Tibial nerve (tissue), 4 donors: Measurements from ENCODE around the gene DDX39B. TPM values are rescaled to one million over a fixed set of nuclear protein-coding genes. Genes with fewer than 3 reads are reported as not detected.
A peak's percentile ranks its signal among the peaks of the same experiment; 100 is the strongest.
"Not testable (repeated sequence)": the region's sequence is repeated elsewhere in the genome, so short reads cannot be mapped to it uniquely, and the experiment has no call there.

Experiments
- DNase-seq, 2 donors: peaks; one replicate each; pipeline ENCODE4 v3.0.0-alpha.2; 2019; ENCODE audit warnings: low spot score in 2 of 2
- H3K27ac ChIP-seq, 4 donors: fragments of 200-600 bp; sonication (generic) in 3 of 4; one replicate each; pipeline ENCODE4 v1.5.1; 2017 to 2019; ENCODE audit warnings: mild to moderate bottlenecking in 1 of 4
- H3K27me3 ChIP-seq, 2 donors: fragments of 200-600 bp; sonication (generic) in 1 of 2; one replicate each; pipeline versions ENCODE4 v1.5.1 to v1.6.0; 2017 to 2019
- H3K36me3 ChIP-seq, 3 donors: fragments of 200-600 bp; sonication (generic); one replicate each; pipeline ENCODE4 v1.5.1; 2018 to 2019
- H3K4me1 ChIP-seq, 4 donors: fragments of 200-600 bp; sonication (generic) in 3 of 4; one replicate each; pipeline ENCODE4 v1.5.1; 2017 to 2019
- H3K4me3 ChIP-seq, 4 donors: fragments of 200-600 bp; sonication (generic) in 3 of 4; one replicate each; pipeline ENCODE4 v1.5.1; 2017 to 2019; ENCODE audit warnings: mild to moderate bottlenecking in 1 of 4, moderate library complexity in 1 of 4
- H3K9me3 ChIP-seq, 4 donors: fragments of 200-600 bp; sonication (generic) in 3 of 4; one replicate each; pipeline ENCODE4 v1.5.1; 2017 to 2019
- CTCF ChIP-seq, 5 experiments: fragments of 200-600 bp in 3 of 5; fragments of 450-650 bp in 2 of 5; sonication (generic) in 3 of 5; IDR thresholded peaks; one replicate each; pipeline ENCODE4 v1.5.1; 2016 to 2019; ENCODE audit warnings: antibody characterized with exemption in 5 of 5, mild to moderate bottlenecking in 3 of 5, moderate library complexity in 2 of 5
- EP300 ChIP-seq, 2 donors: sonication (generic); formaldehyde crosslinking; IDR thresholded peaks; one replicate each; pipeline ENCODE4 v1.6.1; 2017; ENCODE audit warnings: antibody characterized with exemption in 2 of 2, mild to moderate bottlenecking in 1 of 2
- POLR2A ChIP-seq, 2 donors: fragments of 450-650 bp; IDR thresholded peaks; one replicate each; pipeline ENCODE4 v1.6.1; 2017; ENCODE audit warnings: antibody characterized with exemption in 2 of 2, mild to moderate bottlenecking in 2 of 2, moderate library complexity in 2 of 2
- WGBS, 2 donors: methylation state at CpG; one replicate each; pipeline ENCODE4 v1.1.5; 2018; 5-methylcytosine and 5-hydroxymethylcytosine counted together
- total RNA-seq, 4 donors: library from RNA; depleted of rRNA; stranded (reverse); fragments of >200 nt; gene quantifications; one replicate each; pipeline ENCODE4 v1.1.0, GENCODE V29; 2016

Gene DDX39B
- total RNA-seq, result 100 to 1,000 TPM; 306 to 436 (median 358) TPM

- peak; percentile 89 to 91 for DNase-seq
- H3K9me3 ChIP-seq, result no peaks in the 10 kb centered on the region
- H3K4me1 ChIP-seq, result peaks cover 4 to 62% (median 27%) of the 10 kb centered on the region in 4 donors
- peaks cover 0 to 35% (median 19%) of the 10 kb centered on the region in 3 donors for H3K36me3 ChIP-seq
- peak within 1 kb of the TSS; percentile 65 to 84 (median 74) for H3K4me3 ChIP-seq
- peak; percentile 87 to 89 for TF ChIP-seq POLR2A (IDR thresholded peaks at IDR 0.05)
- peak in 1 of 5 experiments; percentile 28 for TF ChIP-seq CTCF (IDR thresholded peaks at IDR 0.05)
- peak; percentile 89 to 99 for TF ChIP-seq EP300 (IDR thresholded peaks at IDR 0.05)
- 1% methylated on average over 43 of the region's 43 CpGs for WGBS, 2 donors
- peak within 1 kb of the TSS; percentile 93 to 99 (median 98) for H3K27ac ChIP-seq
- H3K27me3 ChIP-seq, result no peaks in the 10 kb centered on the region
Measured at GRCh38 chr6:31541658-31542521, at the start of gene DDX39B. TSS of gene DDX39B (minus strand) at chr6:31542003. CDS start at chr6:31540532, 1,471 bp downstream.

- not testable (repeated sequence) for H3K27ac ChIP-seq, DNase-seq, H3K4me3 ChIP-seq, H3K4me1 ChIP-seq, H3K9me3 ChIP-seq, H3K36me3 ChIP-seq
- WGBS, 2 donors, result 73 to 87% methylated on average over 5 of the region's 5 CpGs
- H3K27me3 ChIP-seq, result peaks cover 0 to 11% of the 10 kb centered on the region in 2 donors
Measured at GRCh38 chr6:31590691-31591090, 48.9 kb upstream of the DDX39B start.

- TF ChIP-seq EP300 (IDR thresholded peaks at IDR 0.05) (no peak), POLR2A (IDR thresholded peaks at IDR 0.05) (no peak), CTCF (IDR thresholded peaks at IDR 0.05) (no peak)
- no peaks in the 10 kb centered on the region for H3K9me3 ChIP-seq
- H3K27ac ChIP-seq, result no peak overlapping the region
- 42 to 44% methylated on average over 9 of the region's 9 CpGs for WGBS, 2 donors
- no peak overlapping the region for H3K4me3 ChIP-seq
- no peak for DNase-seq
- peaks cover 0 to 12% (median 5%) of the 10 kb centered on the region in 4 donors for H3K4me1 ChIP-seq
- H3K36me3 ChIP-seq, result no peaks in the 10 kb centered on the region
- peaks cover 0 to 11% of the 10 kb centered on the region in 2 donors for H3K27me3 ChIP-seq
Measured at GRCh38 chr6:31588871-31589650, 47.3 kb upstream of the DDX39B start.

GRCh38 chr6:31587791-31588777, 46.3 kb upstream of the DDX39B start:
- peak overlapping the region in 1 of 4 donors; percentile 53 for H3K27ac ChIP-seq
- H3K9me3 ChIP-seq, result no peaks in the 10 kb centered on the region
- H3K27me3 ChIP-seq, result peaks cover 0 to 11% of the 10 kb centered on the region in 2 donors
- TF ChIP-seq CTCF (IDR thresholded peaks at IDR 0.05) (no peak), EP300 (IDR thresholded peaks at IDR 0.05) (no peak), POLR2A (IDR thresholded peaks at IDR 0.05) (no peak)
- no peak for DNase-seq
- peak overlapping the region in 1 of 4 donors; percentile 17 for H3K4me3 ChIP-seq
- H3K4me1 ChIP-seq, result peaks cover 0 to 12% (median 5%) of the 10 kb centered on the region in 4 donors
- WGBS, 2 donors, result 39 to 45% methylated on average over 12 of the region's 12 CpGs
- H3K36me3 ChIP-seq, result no peaks in the 10 kb centered on the region
